Measurements from ENCODE around the gene STK32B.

Gene STK32B

GRCh38 chr4:5366421-5366820, 315.1 kb downstream of the STK32B start:
- Histone ChIP-seq H3K36me3 (ENCODE audit: control insufficient read depth in 2 of 2, insufficient read depth in 1 of 2, low read length in 2 of 2) (no peaks in the 10 kb centered on the region), H3K9me3 (ENCODE audit: control insufficient read depth, insufficient read depth, low read depth, low read length) (no peaks in the 10 kb centered on the region), H3K4me3 (ENCODE audit: low read depth, low read length) (no peak overlapping the region), H3K27ac (ENCODE audit: extremely low read depth, low read depth, low read length) (no peak overlapping the region), H3K4me1 (ENCODE audit: control insufficient read depth, insufficient read depth, low read length) (no peaks in the 10 kb centered on the region)
- ChIA-PET POLR2A (no interaction called here), CTCF (interaction anchor here (0.9 kb wide), 1 partner anchor 33 kb away, joined by 3 read pairs; no protein-coding TSS in a partner anchor)
- TF ChIP-seq, protein P1, sequence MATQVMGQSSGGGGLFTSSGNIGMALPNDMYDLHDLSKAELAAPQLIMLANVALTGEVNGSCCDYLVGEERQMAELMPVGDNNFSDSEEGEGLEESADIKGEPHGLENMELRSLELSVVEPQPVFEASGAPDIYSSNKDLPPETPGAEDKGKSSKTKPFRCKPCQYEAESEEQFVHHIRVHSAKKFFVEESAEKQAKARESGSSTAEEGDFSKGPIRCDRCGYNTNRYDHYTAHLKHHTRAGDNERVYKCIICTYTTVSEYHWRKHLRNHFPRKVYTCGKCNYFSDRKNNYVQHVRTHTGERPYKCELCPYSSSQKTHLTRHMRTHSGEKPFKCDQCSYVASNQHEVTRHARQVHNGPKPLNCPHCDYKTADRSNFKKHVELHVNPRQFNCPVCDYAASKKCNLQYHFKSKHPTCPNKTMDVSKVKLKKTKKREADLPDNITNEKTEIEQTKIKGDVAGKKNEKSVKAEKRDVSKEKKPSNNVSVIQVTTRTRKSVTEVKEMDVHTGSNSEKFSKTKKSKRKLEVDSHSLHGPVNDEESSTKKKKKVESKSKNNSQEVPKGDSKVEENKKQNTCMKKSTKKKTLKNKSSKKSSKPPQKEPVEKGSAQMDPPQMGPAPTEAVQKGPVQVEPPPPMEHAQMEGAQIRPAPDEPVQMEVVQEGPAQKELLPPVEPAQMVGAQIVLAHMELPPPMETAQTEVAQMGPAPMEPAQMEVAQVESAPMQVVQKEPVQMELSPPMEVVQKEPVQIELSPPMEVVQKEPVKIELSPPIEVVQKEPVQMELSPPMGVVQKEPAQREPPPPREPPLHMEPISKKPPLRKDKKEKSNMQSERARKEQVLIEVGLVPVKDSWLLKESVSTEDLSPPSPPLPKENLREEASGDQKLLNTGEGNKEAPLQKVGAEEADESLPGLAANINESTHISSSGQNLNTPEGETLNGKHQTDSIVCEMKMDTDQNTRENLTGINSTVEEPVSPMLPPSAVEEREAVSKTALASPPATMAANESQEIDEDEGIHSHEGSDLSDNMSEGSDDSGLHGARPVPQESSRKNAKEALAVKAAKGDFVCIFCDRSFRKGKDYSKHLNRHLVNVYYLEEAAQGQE (tag by site-specific recombination; IDR thresholded peaks at IDR 0.05) = no peak
- TF ChIP-seq KLF1 (tag by site-specific recombination; IDR thresholded peaks at IDR 0.05) (no peak), ZNF768 (tag by site-specific recombination; IDR thresholded peaks at IDR 0.05) (no peak), ZNF426 (tag by site-specific recombination; IDR thresholded peaks at IDR 0.05) (no peak), SP7 (tag by site-specific recombination; IDR thresholded peaks at IDR 0.05) (no peak), ZNF292 (tag by site-specific recombination; IDR thresholded peaks at IDR 0.05; ENCODE audit: borderline replicate concordance, low read depth) (no peak), ZNF394 (tag by site-specific recombination; IDR thresholded peaks at IDR 0.05; ENCODE audit: borderline replicate concordance) (no peak), ZNF510 (tag by site-specific recombination; IDR thresholded peaks at IDR 0.05; ENCODE audit: insufficient replicate concordance) (no peak)
- TF ChIP-seq, protein P2, sequence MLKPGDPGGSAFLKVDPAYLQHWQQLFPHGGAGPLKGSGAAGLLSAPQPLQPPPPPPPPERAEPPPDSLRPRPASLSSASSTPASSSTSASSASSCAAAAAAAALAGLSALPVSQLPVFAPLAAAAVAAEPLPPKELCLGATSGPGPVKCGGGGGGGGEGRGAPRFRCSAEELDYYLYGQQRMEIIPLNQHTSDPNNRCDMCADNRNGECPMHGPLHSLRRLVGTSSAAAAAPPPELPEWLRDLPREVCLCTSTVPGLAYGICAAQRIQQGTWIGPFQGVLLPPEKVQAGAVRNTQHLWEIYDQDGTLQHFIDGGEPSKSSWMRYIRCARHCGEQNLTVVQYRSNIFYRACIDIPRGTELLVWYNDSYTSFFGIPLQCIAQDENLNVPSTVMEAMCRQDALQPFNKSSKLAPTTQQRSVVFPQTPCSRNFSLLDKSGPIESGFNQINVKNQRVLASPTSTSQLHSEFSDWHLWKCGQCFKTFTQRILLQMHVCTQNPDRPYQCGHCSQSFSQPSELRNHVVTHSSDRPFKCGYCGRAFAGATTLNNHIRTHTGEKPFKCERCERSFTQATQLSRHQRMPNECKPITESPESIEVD (tag by site-specific recombination; IDR thresholded peaks at IDR 0.05) = no peak
- TF ChIP-seq, protein P3, sequence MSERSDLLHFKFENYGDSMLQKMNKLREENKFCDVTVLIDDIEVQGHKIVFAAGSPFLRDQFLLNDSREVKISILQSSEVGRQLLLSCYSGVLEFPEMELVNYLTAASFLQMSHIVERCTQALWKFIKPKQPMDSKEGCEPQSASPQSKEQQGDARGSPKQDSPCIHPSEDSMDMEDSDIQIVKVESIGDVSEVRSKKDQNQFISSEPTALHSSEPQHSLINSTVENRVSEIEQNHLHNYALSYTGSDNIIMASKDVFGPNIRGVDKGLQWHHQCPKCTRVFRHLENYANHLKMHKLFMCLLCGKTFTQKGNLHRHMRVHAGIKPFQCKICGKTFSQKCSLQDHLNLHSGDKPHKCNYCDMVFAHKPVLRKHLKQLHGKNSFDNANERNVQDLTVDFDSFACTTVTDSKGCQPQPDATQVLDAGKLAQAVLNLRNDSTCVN (tag by site-specific recombination; optimal IDR thresholded peaks at IDR 0.05) = no peak

GRCh38 chr4:5368426-5368825, 317.1 kb downstream of the STK32B start:
- no peak for TF ChIP-seq ZNF473 (tag by site-specific recombination; IDR thresholded peaks at IDR 0.05)
- Histone ChIP-seq H3K9me3 (ENCODE audit: control insufficient read depth, insufficient read depth, low read depth, low read length) (no peaks in the 10 kb centered on the region), H3K27ac (ENCODE audit: extremely low read depth, low read depth, low read length) (no peak overlapping the region), H3K4me1 (ENCODE audit: control insufficient read depth, insufficient read depth, low read length) (no peaks in the 10 kb centered on the region), H3K4me3 (ENCODE audit: low read depth, low read length) (no peak overlapping the region), H3K36me3 (ENCODE audit: control insufficient read depth in 2 of 2, insufficient read depth in 1 of 2, low read length in 2 of 2) (no peaks in the 10 kb centered on the region)
- ChIA-PET POLR2A (no interaction called here), CTCF (no interaction called here)

GRCh38 chr4:5370286-5370685, 319.0 kb downstream of the STK32B start:
- POLR2A ChIA-PET = no interaction called here
- CTCF ChIA-PET = interaction anchor here (0.6 kb wide), 1 partner anchor 255 kb away, joined by 7 read pairs; no protein-coding TSS in a partner anchor
- no peak overlapping the region for H3K27ac ChIP-seq (ENCODE audit: extremely low read depth, low read depth, low read length)
- H3K9me3 ChIP-seq (ENCODE audit: control insufficient read depth, insufficient read depth, low read depth, low read length) = no peaks in the 10 kb centered on the region
- no peak overlapping the region for H3K4me3 ChIP-seq (ENCODE audit: low read depth, low read length)
- no peaks in the 10 kb centered on the region for H3K4me1 ChIP-seq (ENCODE audit: control insufficient read depth, insufficient read depth, low read length)
- H3K36me3 ChIP-seq (ENCODE audit: control insufficient read depth in 2 of 2, insufficient read depth in 1 of 2, low read length in 2 of 2) = no peaks in the 10 kb centered on the region
- TF ChIP-seq ZNF707 (tag by site-specific recombination; IDR thresholded peaks at IDR 0.05) (no peak), ZSCAN4 (tag by site-specific recombination; IDR thresholded peaks at IDR 0.05) (no peak), ZNF571 (tag by site-specific recombination; IDR thresholded peaks at IDR 0.05) (no peak), ZNF354C (tag by site-specific recombination; IDR thresholded peaks at IDR 0.05; ENCODE audit: borderline replicate concordance, low read depth) (no peak), ZFP37 (tag by site-specific recombination; IDR thresholded peaks at IDR 0.05) (no peak), MYNN (tag by site-specific recombination; IDR thresholded peaks at IDR 0.05; ENCODE audit: borderline replicate concordance) (no peak), ZNF248 (tag by site-specific recombination; IDR thresholded peaks at IDR 0.05) (no peak), ZNF202 (tag by site-specific recombination; IDR thresholded peaks at IDR 0.05; ENCODE audit: borderline replicate concordance) (no peak), KLF10 (tag by site-specific recombination; IDR thresholded peaks at IDR 0.05) (no peak), ZNF664 (tag by site-specific recombination; IDR thresholded peaks at IDR 0.05) (no peak)
- TF ChIP-seq, protein P4, sequence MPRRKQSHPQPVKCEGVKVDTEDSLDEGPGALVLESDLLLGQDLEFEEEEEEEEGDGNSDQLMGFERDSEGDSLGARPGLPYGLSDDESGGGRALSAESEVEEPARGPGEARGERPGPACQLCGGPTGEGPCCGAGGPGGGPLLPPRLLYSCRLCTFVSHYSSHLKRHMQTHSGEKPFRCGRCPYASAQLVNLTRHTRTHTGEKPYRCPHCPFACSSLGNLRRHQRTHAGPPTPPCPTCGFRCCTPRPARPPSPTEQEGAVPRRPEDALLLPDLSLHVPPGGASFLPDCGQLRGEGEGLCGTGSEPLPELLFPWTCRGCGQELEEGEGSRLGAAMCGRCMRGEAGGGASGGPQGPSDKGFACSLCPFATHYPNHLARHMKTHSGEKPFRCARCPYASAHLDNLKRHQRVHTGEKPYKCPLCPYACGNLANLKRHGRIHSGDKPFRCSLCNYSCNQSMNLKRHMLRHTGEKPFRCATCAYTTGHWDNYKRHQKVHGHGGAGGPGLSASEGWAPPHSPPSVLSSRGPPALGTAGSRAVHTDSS (tag by site-specific recombination; IDR thresholded peaks at IDR 0.05) = no peak

All from HEK293 (cell line).